HFFc6 (cell line): ENCODE measurements around the gene RASAL1. TPM values are rescaled to one million over a fixed set of nuclear protein-coding genes. Genes with fewer than 3 reads are reported as not detected.

Source experiments
- DNase-seq: peaks from one replicate; pipeline ENCODE4 v3.0.0-alpha.2; 2018
- H3K27ac Mint-ChIP-seq: 2 replicates; pipeline ENCODE4 v1.8.0; 2020; ENCODE audit warnings: mild to moderate bottlenecking, mixed read lengths
- H3K27me3 Mint-ChIP-seq: 2 replicates; pipeline ENCODE4 v1.8.0; 2021; ENCODE audit warnings: mild to moderate bottlenecking, moderate library complexity, mixed read lengths; ENCODE audit not compliant: insufficient read depth
- H3K36me3 Mint-ChIP-seq: 2 replicates; pipeline ENCODE4 v1.8.0; 2021; ENCODE audit warnings: low read depth, mixed read lengths
- H3K4me1 Mint-ChIP-seq: 2 replicates; pipeline ENCODE4 v1.8.0; 2020; ENCODE audit warnings: low read depth, mixed read lengths
- H3K4me3 Mint-ChIP-seq: 2 replicates; pipeline ENCODE4 v1.8.0; 2020; ENCODE audit warnings: mild to moderate bottlenecking, moderate library complexity, mixed read lengths
- H3K9me3 Mint-ChIP-seq: 2 replicates; pipeline ENCODE4 v1.8.0; 2020; ENCODE audit warnings: mild to moderate bottlenecking, mixed read lengths
- CTCF ChIP-seq: fragments of 200-600 bp; sonication (generic); IDR thresholded peaks from 2 replicates; pipeline ENCODE4 v1.5.0; 2021; ENCODE audit warnings: antibody characterized with exemption, mild to moderate bottlenecking
- total RNA-seq, 6 experiments: library from RNA; stranded (reverse); fragmentation: NEBNext Ultra II Directional; extraction: Animal tissue kit (Norgen Biotek cat#: 25700); gene quantifications; 2 replicates in 1 of 6; 3 replicates in 5 of 6; pipeline ENCODE4 v1.2.3, GENCODE V29; 2021

Gene RASAL1
- total RNA-seq, 6 experiments from 2014 or later = not detected

- no peak for DNase-seq
- Mint-ChIP-seq H3K4me3 (no peak overlapping the region), H3K9me3 (no peaks in the 10 kb centered on the region), H3K27ac (no peak overlapping the region), H3K36me3 (no peaks in the 10 kb centered on the region), H3K4me1 (no peaks in the 10 kb centered on the region), H3K27me3 (peaks cover 43% of the 10 kb centered on the region)
- TF ChIP-seq CTCF = no peak
These were observed 25.5 kb downstream of the RASAL1 start for GRCh38 chr12:113109872-113110599.

- no peaks in the 10 kb centered on the region for H3K36me3 Mint-ChIP-seq
- TF ChIP-seq CTCF = no peak
- H3K27me3 Mint-ChIP-seq = peaks cover 45% of the 10 kb centered on the region
- no peaks in the 10 kb centered on the region for H3K9me3 Mint-ChIP-seq
- DNase-seq = no peak
- no peak overlapping the region for H3K27ac Mint-ChIP-seq
- no peak overlapping the region for H3K4me3 Mint-ChIP-seq
- H3K4me1 Mint-ChIP-seq = no peaks in the 10 kb centered on the region
These were observed 26.2 kb downstream of the RASAL1 start for GRCh38 chr12:113109360-113109759.

- peaks cover 43% of the 10 kb centered on the region for H3K27me3 Mint-ChIP-seq
- H3K4me1 Mint-ChIP-seq = no peaks in the 10 kb centered on the region
- no peak for DNase-seq
- H3K36me3 Mint-ChIP-seq = no peaks in the 10 kb centered on the region
- H3K9me3 Mint-ChIP-seq = no peaks in the 10 kb centered on the region
- H3K27ac Mint-ChIP-seq = no peak overlapping the region
- TF ChIP-seq CTCF = no peak
- H3K4me3 Mint-ChIP-seq = no peak overlapping the region
These were observed 27.3 kb downstream of the RASAL1 start for GRCh38 chr12:113108308-113108707.

GRCh38 chr12:113106361-113106760, 29.2 kb downstream of the RASAL1 start:
- Mint-ChIP-seq H3K4me3 (no peak overlapping the region), H3K4me1 (no peaks in the 10 kb centered on the region), H3K27me3 (peaks cover 35% of the 10 kb centered on the region), H3K27ac (no peak overlapping the region), H3K36me3 (no peaks in the 10 kb centered on the region), H3K9me3 (no peaks in the 10 kb centered on the region)
- DNase-seq = no peak
- TF ChIP-seq CTCF = no peak

- no peaks in the 10 kb centered on the region for H3K36me3 Mint-ChIP-seq
- H3K27me3 Mint-ChIP-seq = peaks cover 29% of the 10 kb centered on the region
- no peak for DNase-seq
- no peak overlapping the region for H3K4me3 Mint-ChIP-seq
- H3K9me3 Mint-ChIP-seq = no peaks in the 10 kb centered on the region
- no peak for TF ChIP-seq CTCF
- H3K27ac Mint-ChIP-seq = no peak overlapping the region
- no peaks in the 10 kb centered on the region for H3K4me1 Mint-ChIP-seq
These were observed 29.8 kb downstream of the RASAL1 start for GRCh38 chr12:113105606-113106271.
